DMS53 treated with DMSO at 0.1 percent for 48 hours (cell line): Measurements from ENCODE around the gene COL16A1.

Source experiments
- DNase-seq: peaks from one replicate; lab custom pipeline; 2025; ENCODE audit not compliant: unreplicated experiment; lab: John Stamatoyannopoulos, UW

Gene COL16A1

GRCh38 chr1:31703431-31704270, at the start of gene COL16A1:
Gene COL16A1, minus strand, starts transcription at chr1:31704017. Its CDS starts 1,824 bp downstream, at chr1:31702193.
- DNase-seq, result no peak

- DNase-seq, result no peak
These were observed 49.2 kb upstream of the COL16A1 start for GRCh38 chr1:31752952-31753475.

GRCh38 chr1:31752258-31752657, 48.4 kb upstream of the COL16A1 start:
- no peak for DNase-seq

GRCh38 chr1:31751822-31752241, 48.0 kb upstream of the COL16A1 start:
- no peak for DNase-seq

- no peak for DNase-seq
These were observed 47.2 kb upstream of the COL16A1 start for GRCh38 chr1:31750858-31751510.

GRCh38 chr1:31749785-31750735, 46.2 kb upstream of the COL16A1 start:
- DNase-seq, result no peak

- no peak for DNase-seq
These were observed 44.5 kb upstream of the COL16A1 start for GRCh38 chr1:31748365-31748764.

GRCh38 chr1:31747304-31747703, 43.5 kb upstream of the COL16A1 start:
- no peak for DNase-seq

GRCh38 chr1:31746687-31747086, 42.9 kb upstream of the COL16A1 start:
- DNase-seq, result no peak

- no peak for DNase-seq
These were observed 42.3 kb upstream of the COL16A1 start for GRCh38 chr1:31745946-31746670.

- peak; percentile 40 for DNase-seq
These were observed 41.5 kb upstream of the COL16A1 start for GRCh38 chr1:31745096-31745945.

GRCh38 chr1:31744165-31744888, 40.5 kb upstream of the COL16A1 start:
- no peak for DNase-seq

- no peak for DNase-seq
These were observed 38.8 kb upstream of the COL16A1 start for GRCh38 chr1:31742462-31743212.

- DNase-seq, result no peak
These were observed 35.5 kb upstream of the COL16A1 start for GRCh38 chr1:31739346-31739745.

- no peak for DNase-seq
These were observed 32.9 kb upstream of the COL16A1 start for GRCh38 chr1:31736675-31737074.

GRCh38 chr1:31735571-31735970, 31.8 kb upstream of the COL16A1 start:
- DNase-seq, result no peak

GRCh38 chr1:31734582-31735107, 30.8 kb upstream of the COL16A1 start:
- no peak for DNase-seq
